Esophagus (tissue), 2 donors: ENCODE results near the gene SDHB. TPM values are rescaled to one million over a fixed set of nuclear protein-coding genes. Genes with fewer than 3 reads are reported as not detected.

Source experiments
- H3K27ac ChIP-seq, 2 donors: one replicate each; pipeline ENCODE4 v1.5.1; 2013; ENCODE audit warnings: low read depth in 2 of 2, mild to moderate bottlenecking in 2 of 2, inconsistent platforms in 1 of 2, low read length in 1 of 2, moderate library complexity in 1 of 2
- H3K27me3 ChIP-seq, 2 donors: one replicate each; pipeline ENCODE4 v1.6.1; 2013; ENCODE audit warnings: low read length in 2 of 2, control low read depth in 1 of 2, mild to moderate bottlenecking in 1 of 2; ENCODE audit not compliant: insufficient read depth in 2 of 2, control insufficient read depth in 1 of 2
- H3K36me3 ChIP-seq, 2 donors: one replicate each; pipeline ENCODE4 v1.6.1; 2013; ENCODE audit warnings: low read length in 1 of 2; ENCODE audit not compliant: control insufficient read depth in 2 of 2, insufficient read depth in 2 of 2
- H3K4me1 ChIP-seq, 2 donors: one replicate each; pipeline ENCODE4 v1.6.1; 2013; ENCODE audit warnings: low read length in 1 of 2; ENCODE audit not compliant: control insufficient read depth in 2 of 2, insufficient read depth in 2 of 2
- H3K4me3 ChIP-seq, 2 donors: one replicate each; pipeline ENCODE4 v1.5.1; 2013; ENCODE audit warnings: low read length in 2 of 2, mild to moderate bottlenecking in 2 of 2, low read depth in 1 of 2, moderate library complexity in 1 of 2
- H3K9me3 ChIP-seq, 2 donors: one replicate each; pipeline ENCODE4 v1.6.1; 2013; ENCODE audit warnings: mild to moderate bottlenecking in 2 of 2, low read depth in 1 of 2, low read length in 1 of 2, moderate library complexity in 1 of 2; ENCODE audit not compliant: control insufficient read depth in 2 of 2, insufficient read depth in 1 of 2
- WGBS, 2 donors: extraction: QIAGEN DNeasy Blood & Tissue Kit; methylation state at CpG; one replicate each; pipeline ENCODE4 v1.1.7; 2013; 5-methylcytosine and 5-hydroxymethylcytosine counted together
- polyA plus RNA-seq, 2 donors: library from polyadenylated mRNA; stranded (reverse); fragments of 200-250 nt; gene quantifications; one replicate each; pipeline ENCODE4 v1.2.3, GENCODE V29; 2013
- donor health status: healthy with polysubstance abuse.
- donor health status: Bipolar disorder and iron deficiency.

Gene SDHB
- polyA plus RNA-seq, 2 donors: 36.5 to 102 TPM

- Histone ChIP-seq H3K27ac (no peak overlapping the region), H3K4me3 (no peak overlapping the region), H3K4me1 (peaks cover 2% of the 10 kb centered on the region in 2 donors), H3K36me3 (peaks cover 0 to 18% of the 10 kb centered on the region in 2 donors), H3K9me3 (no peaks in the 10 kb centered on the region), H3K27me3 (no peaks in the 10 kb centered on the region)
- WGBS, 2 donors: 68 to 72% methylated on average over 26 to 28 of the region's 28 CpGs
Measured at GRCh38 chr1:16971341-16972188, 82.3 kb downstream of the SDHB start.

DNA sequence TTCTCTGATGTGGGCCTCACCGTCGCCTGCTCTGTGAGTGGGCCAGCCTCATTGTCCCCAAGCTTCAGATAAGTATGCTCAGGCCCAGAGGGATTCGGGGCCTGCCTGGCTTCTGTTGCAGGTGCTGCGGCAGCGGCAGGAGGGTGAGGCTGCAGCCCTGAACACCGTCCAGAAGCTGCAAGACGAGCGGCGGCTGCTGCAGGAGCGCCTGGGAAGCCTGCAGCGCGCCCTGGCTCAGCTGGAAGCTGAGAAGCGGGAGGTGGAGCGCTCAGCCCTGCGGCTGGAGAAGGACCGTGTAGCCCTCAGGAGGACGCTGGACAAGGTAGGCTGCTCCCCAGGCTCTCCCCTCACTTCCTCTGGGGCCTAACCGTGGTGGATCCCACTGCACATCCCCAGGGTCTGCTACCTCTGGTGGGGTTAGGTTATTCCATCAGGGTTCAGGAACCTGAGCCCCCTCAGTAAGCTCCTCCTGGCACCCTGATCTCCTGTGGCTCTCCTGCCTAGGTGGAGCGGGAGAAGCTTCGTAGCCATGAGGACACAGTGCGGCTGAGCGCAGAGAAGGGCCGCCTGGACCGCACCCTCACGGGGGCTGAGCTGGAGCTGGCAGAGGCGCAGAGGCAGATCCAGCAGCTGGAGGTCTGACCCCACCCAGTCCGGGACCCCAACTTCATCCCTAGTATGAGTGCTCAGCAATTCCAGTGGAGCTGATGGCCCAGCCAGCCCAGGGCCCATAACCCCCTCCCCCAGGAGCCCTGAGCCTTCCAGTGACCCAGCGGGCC is 83.5 kb downstream of the SDHB start:
- Histone ChIP-seq H3K4me1 (peaks cover 0 to 2% of the 10 kb centered on the region in 2 donors), H3K4me3 (no peak overlapping the region), H3K36me3 (peaks cover 0 to 30% of the 10 kb centered on the region in 2 donors), H3K27me3 (no peaks in the 10 kb centered on the region), H3K9me3 (no peaks in the 10 kb centered on the region), H3K27ac (no peak overlapping the region)
- 91 to 92% methylated on average over 28 of the region's 28 CpGs for WGBS, 2 donors

- H3K27ac ChIP-seq: no peak overlapping the region
- WGBS, 2 donors: 91 to 92% methylated on average over 12 of the region's 12 CpGs
- no peaks in the 10 kb centered on the region for H3K27me3 ChIP-seq
- H3K9me3 ChIP-seq: no peaks in the 10 kb centered on the region
- H3K36me3 ChIP-seq: peaks cover 0 to 31% of the 10 kb centered on the region in 2 donors
- peaks cover 0 to 2% of the 10 kb centered on the region in 2 donors for H3K4me1 ChIP-seq
- no peak overlapping the region for H3K4me3 ChIP-seq
Measured at GRCh38 chr1:16969651-16970050, 84.2 kb downstream of the SDHB start.

DNA sequence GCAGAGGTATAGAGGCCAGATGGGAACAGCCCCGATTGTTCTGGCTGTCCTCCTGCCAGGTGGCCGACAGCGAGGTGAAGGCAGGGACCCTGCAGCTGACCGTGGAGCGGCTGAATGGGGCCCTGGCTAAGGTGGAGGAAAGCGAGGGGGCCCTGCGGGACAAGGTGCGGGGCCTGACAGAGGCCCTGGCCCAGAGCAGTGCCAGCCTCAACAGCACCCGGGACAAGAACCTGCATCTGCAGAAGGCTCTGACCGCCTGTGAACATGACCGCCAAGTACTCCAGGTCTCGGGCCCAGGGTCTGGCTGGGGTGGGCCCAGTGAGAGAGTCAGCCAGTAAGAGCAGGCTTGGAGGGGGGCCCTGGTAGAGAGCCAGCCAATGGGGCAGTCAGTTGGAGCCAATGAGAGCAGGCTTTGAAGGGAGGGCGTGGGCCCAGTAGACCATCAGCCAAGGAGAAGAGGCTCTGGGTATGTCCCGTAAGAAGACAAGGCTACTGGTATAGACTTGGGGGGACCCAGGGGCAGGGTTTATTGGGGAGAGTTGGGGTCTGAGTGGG is 84.7 kb downstream of the SDHB start:
- H3K4me3 ChIP-seq: no peak overlapping the region
- no peaks in the 10 kb centered on the region for H3K27me3 ChIP-seq
- peaks cover 0 to 2% of the 10 kb centered on the region in 2 donors for H3K4me1 ChIP-seq
- no peaks in the 10 kb centered on the region for H3K9me3 ChIP-seq
- H3K27ac ChIP-seq: no peak overlapping the region
- peaks cover 0 to 31% of the 10 kb centered on the region in 2 donors for H3K36me3 ChIP-seq
- 87 to 90% methylated on average over 14 of the region's 14 CpGs for WGBS, 2 donors

Other genes with a start within 250 kb of the SDHB start
- gene RNU1-2, start 158.1 kb downstream of the SDHB start, polyA plus RNA-seq: not detected
- 10 to 100 TPM; 15.5 to 64.1 TPM for gene CROCC, start 132.1 kb downstream of the SDHB start, polyA plus RNA-seq
- gene MFAP2, start 73.4 kb downstream of the SDHB start, polyA plus RNA-seq: 1 to 10 TPM; 1.5 to 1.9 TPM
- gene ATP13A2, start 42.1 kb downstream of the SDHB start, polyA plus RNA-seq: 10 to 100 TPM; 26.5 to 30.7 TPM
- under 1 TPM; 0.43 to 0.58 TPM for gene PADI2, start 65.4 kb upstream of the SDHB start, polyA plus RNA-seq
- 100 to 1,000 TPM; 162 to 398 TPM for gene PADI1, start 151.1 kb upstream of the SDHB start, polyA plus RNA-seq
- gene PADI3, start 195.1 kb upstream of the SDHB start, polyA plus RNA-seq: 10 to 100 TPM; 14.1 to 31.0 TPM